DMS53 treated with DMSO at 0.1 percent for 48 hours (cell line): ENCODE measurements around the gene NEDD4.
"Not testable (repeated sequence)": the region's sequence is repeated elsewhere in the genome, so short reads cannot be mapped to it uniquely, and the experiment has no call there.

Experiments used
- DNase-seq: peaks from one replicate; lab custom pipeline; 2025; ENCODE audit not compliant: unreplicated experiment; lab: John Stamatoyannopoulos, UW

NEDD4 gene

GRCh38 chr15:55897560-55898336 is 95.7 kb downstream of the NEDD4 start:
- DNase-seq, result peak; percentile 16

GRCh38 chr15:55894399-55894965 is 98.9 kb downstream of the NEDD4 start:
- DNase-seq, result no peak

GRCh38 chr15:55893852-55894251 is 99.6 kb downstream of the NEDD4 start:
- DNase-seq, result no peak

GRCh38 chr15:55891196-55891595 is 102.2 kb downstream of the NEDD4 start:
- no peak for DNase-seq

- no peak for DNase-seq
These were observed 109.2 kb downstream of the NEDD4 start for GRCh38 chr15:55884223-55884622.

GRCh38 chr15:55879181-55879580 is 114.2 kb downstream of the NEDD4 start:
- no peak for DNase-seq

GRCh38 chr15:55873024-55873720 is 120.2 kb downstream of the NEDD4 start:
- DNase-seq, result no peak

- DNase-seq, result no peak
These were observed 120.9 kb downstream of the NEDD4 start for GRCh38 chr15:55872471-55872870.

GRCh38 chr15:55869660-55870059 is 123.8 kb downstream of the NEDD4 start:
- no peak for DNase-seq

GRCh38 chr15:55868707-55869106 is 124.7 kb downstream of the NEDD4 start:
- DNase-seq, result no peak

- not testable (repeated sequence) for DNase-seq
These were observed 125.1 kb downstream of the NEDD4 start for GRCh38 chr15:55868291-55868690.

GRCh38 chr15:55863911-55864310 is 129.5 kb downstream of the NEDD4 start:
- no peak for DNase-seq

GRCh38 chr15:55861115-55861514 is 132.3 kb downstream of the NEDD4 start:
- no peak for DNase-seq

- no peak for DNase-seq
These were observed 132.9 kb downstream of the NEDD4 start for GRCh38 chr15:55860468-55860867.

GRCh38 chr15:55859681-55860080 is 133.7 kb downstream of the NEDD4 start:
- DNase-seq, result no peak

GRCh38 chr15:55858661-55859060 is 134.8 kb downstream of the NEDD4 start:
- no peak for DNase-seq

GRCh38 chr15:55856506-55857164 is 136.8 kb downstream of the NEDD4 start:
- DNase-seq, result no peak

- DNase-seq, result no peak
These were observed 140.3 kb downstream of the NEDD4 start for GRCh38 chr15:55853134-55853533.

GRCh38 chr15:55846116-55846707 is 147.2 kb downstream of the NEDD4 start:
- peak; percentile 70 for DNase-seq

GRCh38 chr15:55842897-55843296 is 150.5 kb downstream of the NEDD4 start:
- not testable (repeated sequence) for DNase-seq

GRCh38 chr15:55835866-55836265 is 157.5 kb downstream of the NEDD4 start:
- no peak for DNase-seq
